HCT116 (cell line): ENCODE data around the gene HNMT. TPM values are rescaled to one million over a fixed set of nuclear protein-coding genes. Genes with fewer than 3 reads are reported as not detected.

Experiments used
- ATAC-seq: fragments of 200-7000 bp; cut with Tn5 transposase; 2 replicates; pipeline ENCODE4 v1.9.1; 2020; ENCODE audit warnings: mild to moderate bottlenecking, moderate library complexity
- BruUV-seq: library from RNA; stranded (reverse); fragments of 400-500 nt; replicated peaks from 2 replicates; lab custom pipeline; 2021; lab: Mats Ljungman, UMichigan
- CTCF ChIA-PET: fragments of 300-600 bp; sonication (Branson Sonifier 250); formaldehyde crosslinking; loops from one replicate; lab custom pipeline; 2021; ENCODE audit warnings: antibody characterized with exemption; lab: Charles Lee
- POLR2A ChIA-PET: fragments of 300-600, 350-600 bp; sonication (Branson Sonifier 250); formaldehyde crosslinking; loops from one replicate; lab custom pipeline; 2021; ENCODE audit warnings: antibody characterized with exemption; lab: Charles Lee
- RAD21 ChIA-PET, 2 experiments: fragments of 300-600 bp; sonication (Branson Sonifier 250); formaldehyde crosslinking; loops; one replicate each; lab custom pipeline; 2023; ENCODE audit warnings: low total read pairs in 2 of 2; ENCODE audit not compliant: uncharacterized antibody in 2 of 2, unreplicated experiment in 2 of 2, low non-redundant PET in 1 of 2; lab: Charles Lee
- DNase-seq: peaks from one replicate; pipeline ENCODE4 v3.0.0-alpha.2; 2010; ENCODE audit warnings: low read depth, low spot score
- H2AFZ ChIP-seq: fragments of 200-600 bp; shearing (Covaris generic), sonication (generic); 2 replicates; pipeline ENCODE4 v1.6.1; 2017; ENCODE audit warnings: low read depth, mixed run types, mixed read lengths, antibody characterized with exemption, low read length; ENCODE audit not compliant: poor library complexity, severe bottlenecking
- H3K27ac ChIP-seq: 2 replicates; pipeline ENCODE4 v1.5.1; 2012; ENCODE audit warnings: low read depth, low read length
- H3K27me3 ChIP-seq: fragments of 200-600 bp; sonication (generic); 2 replicates; pipeline ENCODE4 v1.6.1; 2016; ENCODE audit warnings: mixed run types, low read length, mixed read lengths; ENCODE audit not compliant: insufficient read depth
- H3K36me3 ChIP-seq, 2 experiments: fragments of 200-500 bp in 1 of 2; fragments of 200-600 bp in 1 of 2; sonication (Bioruptor generic) in 1 of 2; sonication (generic) in 1 of 2; 2 replicates each; pipeline versions ENCODE4 v1.5.1 to v1.6.1; 2014 to 2016; ENCODE audit warnings: low read length in 2 of 2, inconsistent platforms in 1 of 2, mixed read lengths in 1 of 2, mixed run types in 1 of 2; ENCODE audit not compliant: insufficient read depth in 2 of 2, control insufficient read depth in 1 of 2
- H3K4me1 ChIP-seq, 2 experiments: fragments of 200-600 bp in 1 of 2; sonication (generic) in 1 of 2; 2 replicates each; pipeline versions ENCODE4 v1.5.1 to v1.6.1; 2012 to 2017; ENCODE audit warnings: low read length in 2 of 2, inconsistent platforms in 1 of 2, mild to moderate bottlenecking in 1 of 2, mixed read lengths in 1 of 2, mixed run types in 1 of 2, moderate library complexity in 1 of 2; ENCODE audit not compliant: insufficient read depth in 2 of 2, control insufficient read depth in 1 of 2
- H3K4me2 ChIP-seq: fragments of 200-600 bp; sonication (generic); 2 replicates; pipeline ENCODE4 v1.6.1; 2017; ENCODE audit warnings: mixed run types, low read length, mixed read lengths
- H3K4me3 ChIP-seq, 2 experiments: fragments of 200-600 bp in 1 of 2; sonication (generic) in 1 of 2; replicated peaks in 1 of 2; 2 replicates each; pipeline ENCODE4 v1.5.1; 2011 to 2016; ENCODE audit warnings: low read length in 2 of 2, control low read depth in 1 of 2, low read depth in 1 of 2, mild to moderate bottlenecking in 1 of 2, mixed read lengths in 1 of 2, mixed run types in 1 of 2
- H3K79me2 ChIP-seq: fragments of 200-600 bp; sonication (generic); 2 replicates; pipeline ENCODE4 v1.6.1; 2017; ENCODE audit warnings: mild to moderate bottlenecking, mixed run types, low read length, moderate library complexity, mixed read lengths; ENCODE audit not compliant: insufficient read depth
- H3K9ac ChIP-seq: fragments of 200-600 bp; sonication (generic); 2 replicates; pipeline ENCODE4 v1.6.1; 2016; ENCODE audit warnings: low read length, mixed read lengths
- H3K9me2 ChIP-seq: fragments of 200-600 bp; sonication (generic), shearing (Covaris generic); 2 replicates; pipeline ENCODE4 v1.6.1; 2017; ENCODE audit warnings: mixed run types, mild to moderate bottlenecking, moderate library complexity; ENCODE audit not compliant: insufficient read depth
- H3K9me3 ChIP-seq, 2 experiments: fragments of 200-500 bp in 1 of 2; fragments of 200-600 bp in 1 of 2; sonication (Bioruptor generic) in 1 of 2; sonication (generic) in 1 of 2; 2 replicates each; pipeline ENCODE4 v1.6.1; 2014 to 2017; ENCODE audit warnings: low read length in 2 of 2, mixed read lengths in 2 of 2, inconsistent platforms in 1 of 2, low read depth in 1 of 2, mild to moderate bottlenecking in 1 of 2, mixed run types in 1 of 2, moderate library complexity in 1 of 2; ENCODE audit not compliant: control insufficient read depth in 1 of 2, insufficient read depth in 1 of 2
- H4K20me1 ChIP-seq: fragments of 200-600 bp; sonication (generic), shearing (Covaris generic); 2 replicates; pipeline ENCODE4 v1.6.1; 2017; ENCODE audit warnings: mixed run types, mild to moderate bottlenecking, moderate library complexity; ENCODE audit not compliant: insufficient read depth
- ELF1 ChIP-seq: IDR thresholded peaks from 2 replicates; pipeline ENCODE4 v1.6.1; 2012; ENCODE audit warnings: low read depth, borderline replicate concordance
- EZH2phosphoT487 ChIP-seq: fragments of 200-600 bp; IDR thresholded peaks from 2 replicates; pipeline ENCODE4 v1.6.1; 2018; ENCODE audit warnings: antibody characterized with exemption, borderline replicate concordance
- POLR2AphosphoS5 ChIP-seq: IDR thresholded peaks from 2 replicates; pipeline ENCODE4 v1.6.1; 2011; ENCODE audit warnings: mild to moderate bottlenecking, low read depth, low read length, moderate library complexity
- intact Hi-C: fragments of 100-400 bp; cut with micrococcal nuclease; formaldehyde crosslinking; loops from 2 replicates; pipeline ENCODE4 v1.10.0; 2022
- total RNA-seq: library from RNA; stranded (reverse); gene quantifications from one replicate; pipeline ENCODE4 v1.2.1, GENCODE V29; 2021; ENCODE audit not compliant: unreplicated experiment
- TF ChIP-seq, protein P1 (sequence below), 3 experiments: fragments of 200-600 bp in 1 of 3; sonication (generic) in 1 of 3; IDR thresholded peaks in 2 of 3; conservative IDR thresholded peaks in 1 of 3; 2 replicates each; pipeline ENCODE4 v1.5.1; 2012 to 2017; ENCODE audit warnings: low read depth in 2 of 3, low read length in 2 of 3, antibody characterized with exemption in 1 of 3, borderline replicate concordance in 1 of 3, control low read depth in 1 of 3, mild to moderate bottlenecking in 1 of 3, mixed read lengths in 1 of 3, mixed run types in 1 of 3, moderate library complexity in 1 of 3; ENCODE audit not compliant: insufficient read depth in 1 of 3

HNMT gene
- total RNA-seq, 1 experiment from 2014 or later: not detected

DNA sequence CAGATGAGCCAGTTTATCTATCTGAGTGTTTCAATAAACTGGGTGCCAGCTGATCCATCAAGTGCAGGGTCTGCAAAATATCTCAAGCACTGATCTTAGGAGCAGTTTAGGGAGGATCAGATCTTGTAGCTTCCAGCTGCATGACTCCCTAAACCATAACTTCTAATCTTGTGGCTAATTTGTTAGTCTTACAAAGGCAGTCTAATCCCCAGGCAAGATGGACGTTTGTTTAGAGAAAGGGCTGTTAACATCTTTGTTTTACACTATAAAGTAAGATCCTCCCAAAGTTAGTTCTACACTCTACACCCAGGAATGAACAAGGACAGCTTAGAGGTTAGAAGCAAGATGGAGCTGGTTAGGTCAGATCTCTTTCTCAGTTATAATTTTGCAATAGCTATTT, 28.7 kb upstream of the HNMT start:
- Histone ChIP-seq H2AFZ (no peak overlapping the region), H3K9ac (no peak overlapping the region), H3K4me1 (no peaks in the 10 kb centered on the region), H3K36me3 (no peaks in the 10 kb centered on the region), H3K79me2 (no peaks in the 10 kb centered on the region), H3K27me3 (no peaks in the 10 kb centered on the region), H3K9me3 (no peaks in the 10 kb centered on the region), H3K27ac (no peak overlapping the region), H3K4me3 (no peak overlapping the region), H3K9me2 (no peaks in the 10 kb centered on the region), H3K4me2 (no peak overlapping the region), H4K20me1 (no peaks in the 10 kb centered on the region)
- POLR2A ChIA-PET: no interaction called here
- no TSS peak for BruUV-seq
- DNase-seq: no peak
- TF ChIP-seq ELF1 (no peak), POLR2AphosphoS5 (no peak), EZH2phosphoT487 (no peak)
- TF ChIP-seq, protein P1, sequence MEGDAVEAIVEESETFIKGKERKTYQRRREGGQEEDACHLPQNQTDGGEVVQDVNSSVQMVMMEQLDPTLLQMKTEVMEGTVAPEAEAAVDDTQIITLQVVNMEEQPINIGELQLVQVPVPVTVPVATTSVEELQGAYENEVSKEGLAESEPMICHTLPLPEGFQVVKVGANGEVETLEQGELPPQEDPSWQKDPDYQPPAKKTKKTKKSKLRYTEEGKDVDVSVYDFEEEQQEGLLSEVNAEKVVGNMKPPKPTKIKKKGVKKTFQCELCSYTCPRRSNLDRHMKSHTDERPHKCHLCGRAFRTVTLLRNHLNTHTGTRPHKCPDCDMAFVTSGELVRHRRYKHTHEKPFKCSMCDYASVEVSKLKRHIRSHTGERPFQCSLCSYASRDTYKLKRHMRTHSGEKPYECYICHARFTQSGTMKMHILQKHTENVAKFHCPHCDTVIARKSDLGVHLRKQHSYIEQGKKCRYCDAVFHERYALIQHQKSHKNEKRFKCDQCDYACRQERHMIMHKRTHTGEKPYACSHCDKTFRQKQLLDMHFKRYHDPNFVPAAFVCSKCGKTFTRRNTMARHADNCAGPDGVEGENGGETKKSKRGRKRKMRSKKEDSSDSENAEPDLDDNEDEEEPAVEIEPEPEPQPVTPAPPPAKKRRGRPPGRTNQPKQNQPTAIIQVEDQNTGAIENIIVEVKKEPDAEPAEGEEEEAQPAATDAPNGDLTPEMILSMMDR (IDR thresholded peaks at IDR 0.05 in 2 of 3, conservative IDR thresholded peaks at IDR 0.05 in 1 of 3; ENCODE audit: borderline replicate concordance in 1 of 3, insufficient read depth in 1 of 3, low read depth in 2 of 3, low read length in 2 of 3): no peak
- ATAC-seq: no peak
- CTCF ChIA-PET: no interaction called here
- RAD21 ChIA-PET: no interaction called here
- intact Hi-C loops: no loop called here

DNA sequence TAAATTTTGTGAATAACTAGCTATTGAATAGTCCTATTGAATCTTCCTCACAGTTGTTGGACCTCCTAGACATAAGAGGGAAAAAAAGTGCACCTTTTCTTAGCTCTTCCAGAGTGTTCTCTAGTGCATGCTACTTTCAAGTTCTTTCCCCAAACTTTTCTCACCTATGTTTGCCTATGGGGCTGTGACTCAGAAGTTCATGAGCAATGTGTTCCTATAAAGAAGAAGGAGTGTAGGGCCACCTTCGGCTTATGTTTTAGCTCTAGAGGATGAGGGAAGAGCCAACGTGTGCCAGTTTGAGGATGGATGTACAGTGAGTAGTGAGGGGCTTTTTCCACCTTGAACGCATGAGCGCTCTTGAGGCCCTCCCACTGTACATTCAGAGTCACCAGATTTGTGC, 27.0 kb upstream of the HNMT start:
- H3K4me1 ChIP-seq: no peaks in the 10 kb centered on the region
- H3K27ac ChIP-seq: no peak overlapping the region
- RAD21 ChIA-PET: no interaction called here
- POLR2A ChIA-PET: no interaction called here
- no peaks in the 10 kb centered on the region for H3K27me3 ChIP-seq
- no peak overlapping the region for H3K4me2 ChIP-seq
- H3K9me2 ChIP-seq: no peaks in the 10 kb centered on the region
- H3K9me3 ChIP-seq: no peaks in the 10 kb centered on the region
- no peak for ATAC-seq
- CTCF ChIA-PET: interaction anchor here (1.5 kb wide), 1 partner anchor 16 kb away, joined by 3 read pairs; no protein-coding TSS in a partner anchor
- H3K4me3 ChIP-seq: no peak overlapping the region
- no peaks in the 10 kb centered on the region for H3K79me2 ChIP-seq
- intact Hi-C loops: no loop called here
- no peak overlapping the region for H3K9ac ChIP-seq
- TF ChIP-seq, protein P1 (IDR thresholded peaks at IDR 0.05 in 2 of 3, conservative IDR thresholded peaks at IDR 0.05 in 1 of 3; ENCODE audit: borderline replicate concordance in 1 of 3, insufficient read depth in 1 of 3, low read depth in 2 of 3, low read length in 2 of 3): no peak
- BruUV-seq: no TSS peak
- no peak for DNase-seq
- no peaks in the 10 kb centered on the region for H3K36me3 ChIP-seq
- H2AFZ ChIP-seq: no peak overlapping the region
- H4K20me1 ChIP-seq: no peaks in the 10 kb centered on the region
